HepG2 (cell line): ENCODE data around the gene COPA. TPM values are rescaled to one million over a fixed set of nuclear protein-coding genes. Genes with fewer than 3 reads are reported as not detected.

Source experiments
- ATAC-seq: fragments of 200-7000 bp; cut with Tn5 transposase; 3 replicates; pipeline ENCODE4 v1.9.1; 2020; ENCODE audit warnings: mild to moderate bottlenecking, moderate library complexity
- BruUV-seq: library from RNA; stranded (reverse); fragments of 400-500 nt; replicated peaks from 2 replicates; lab custom pipeline; 2021; lab: Mats Ljungman, UMichigan
- CTCF ChIA-PET: fragments of 300-600 bp; formaldehyde crosslinking; extraction: SDS; loops from one replicate; lab custom pipeline; 2021; ENCODE audit warnings: low total read pairs, inconsistent platforms, low intra/inter-chr PET ratio; lab: Yijun Ruan, JAX
- POLR2A ChIA-PET: fragments of 350-600 bp; sonication (Branson Sonifier 250); formaldehyde crosslinking; loops from one replicate; lab custom pipeline; 2020; ENCODE audit warnings: antibody characterized with exemption, inconsistent platforms; lab: Yijun Ruan, JAX
- DNase-seq: peaks from one replicate; pipeline ENCODE4 v3.0.0-alpha.2; 2015; ENCODE audit warnings: low spot score
- FAIRE-seq: peaks from 3 replicates; lab custom pipeline; 2011; peaks lifted over from hg19 to GRCh38; lab: Jason Lieb, UNC
- H2AFZ ChIP-seq: one replicate; pipeline ENCODE4 v1.6.1; 2011; ENCODE audit warnings: low read length, inconsistent platforms
- H3K27ac ChIP-seq: fragments of 300-600 bp; 3 replicates; pipeline ENCODE4 v1.8.0; 2011; ENCODE audit warnings: mixed run types, mild to moderate bottlenecking, mixed read lengths, low read length, inconsistent platforms; ENCODE audit not compliant: insufficient read depth; ENCODE audit errors: extremely low read length
- H3K27me3 ChIP-seq, 2 experiments: fragments of 200-600 bp in 1 of 2; 2 replicates in 1 of 2; 3 replicates in 1 of 2; pipeline versions ENCODE4 v1.6.0 to v1.8.0; 2011; ENCODE audit warnings: low read length in 2 of 2, mild to moderate bottlenecking in 2 of 2, moderate library complexity in 2 of 2, inconsistent platforms in 1 of 2; ENCODE audit not compliant: insufficient read depth in 2 of 2, control insufficient read depth in 1 of 2
- H3K36me3 ChIP-seq, 2 experiments: fragments of 200-600 bp in 1 of 2; replicated peaks in 1 of 2; 2 replicates in 1 of 2; 3 replicates in 1 of 2; pipeline versions ENCODE4 v1.5.1 to v1.8.0; 2011; ENCODE audit warnings: low read length in 2 of 2, inconsistent platforms in 1 of 2; ENCODE audit not compliant: insufficient read depth in 2 of 2, control insufficient read depth in 1 of 2
- H3K4me1 ChIP-seq: 2 replicates; pipeline ENCODE4 v1.5.1; 2012; ENCODE audit warnings: low read length, inconsistent platforms; ENCODE audit not compliant: insufficient read depth
- H3K4me2 ChIP-seq: 2 replicates; pipeline ENCODE4 v1.6.0; 2011; ENCODE audit warnings: low read depth, low read length, inconsistent platforms
- H3K4me3 ChIP-seq, 3 experiments: fragments of 200-600 bp in 1 of 3; sonication (generic), shearing (Covaris generic) in 1 of 3; replicated peaks in 1 of 3; 2 replicates each; pipeline ENCODE4 v1.5.1; 2011 to 2016; ENCODE audit warnings: low read length in 3 of 3, inconsistent platforms in 2 of 3, low read depth in 2 of 3, mild to moderate bottlenecking in 2 of 3, control low read depth in 1 of 3, mixed read lengths in 1 of 3; ENCODE audit not compliant: insufficient read depth in 1 of 3
- H3K79me2 ChIP-seq: one replicate; pipeline ENCODE4 v1.6.1; 2011; ENCODE audit warnings: low read length, inconsistent platforms; ENCODE audit not compliant: insufficient read depth
- H3K9ac ChIP-seq: 2 replicates; pipeline ENCODE4 v1.6.0; 2011; ENCODE audit warnings: mild to moderate bottlenecking, low read depth, low read length, inconsistent platforms; ENCODE audit not compliant: insufficient read depth
- H3K9me3 ChIP-seq: 2 replicates; pipeline ENCODE4 v1.5.1; 2012; ENCODE audit warnings: mild to moderate bottlenecking, low read length
- H4K20me1 ChIP-seq: 2 replicates; pipeline ENCODE4 v1.6.0; 2011; ENCODE audit warnings: inconsistent platforms, mild to moderate bottlenecking, low read length, moderate library complexity; ENCODE audit not compliant: insufficient read depth
- CREB3 ChIP-seq: sonication (generic); formaldehyde crosslinking; IDR thresholded peaks from 2 replicates; pipeline ENCODE4 v1.5.0; 2020; ENCODE audit warnings: missing genetic modification reagents
- ISX ChIP-seq: sonication (generic); formaldehyde crosslinking; conservative IDR thresholded peaks from 2 replicates; pipeline ENCODE4 v1.5.0; 2020; ENCODE audit warnings: missing genetic modification reagents
- JUND ChIP-seq: sonication (generic); formaldehyde crosslinking; IDR thresholded peaks from 2 replicates; pipeline ENCODE4 v1.8.0; 2022; ENCODE audit warnings: mild to moderate bottlenecking, missing genetic modification reagents
- KAT7 ChIP-seq: IDR thresholded peaks from 2 replicates; pipeline ENCODE4 v1.6.1; 2018; ENCODE audit warnings: borderline replicate concordance, missing compliant biosample characterization
- MAFF ChIP-seq: IDR thresholded peaks from 2 replicates; pipeline ENCODE4 v1.6.1; 2011; ENCODE audit warnings: low read depth, low read length, improper control_type of control experiment
- SMARCC2 ChIP-seq: fragments of 450-650 bp; IDR thresholded peaks from 2 replicates; pipeline ENCODE4 v1.6.1; 2017; ENCODE audit warnings: antibody characterized with exemption, mild to moderate bottlenecking
- SUZ12 ChIP-seq: fragments of 150-350 bp; IDR thresholded peaks from 2 replicates; pipeline ENCODE4 v1.6.1; 2014; ENCODE audit warnings: low read depth, low read length
- ZBTB3 ChIP-seq: sonication (generic); formaldehyde crosslinking; IDR thresholded peaks from 2 replicates; pipeline ENCODE4 v1.4.0; 2020; ENCODE audit warnings: low read depth, mild to moderate bottlenecking, moderate library complexity, missing genetic modification reagents, borderline replicate concordance
- ZFX ChIP-seq: sonication (generic); formaldehyde crosslinking; IDR thresholded peaks from 2 replicates; pipeline ENCODE4 v1.4.0; 2020; ENCODE audit warnings: mild to moderate bottlenecking, low read depth, missing genetic modification reagents, moderate library complexity
- ZFYVE20 ChIP-seq: sonication (generic); formaldehyde crosslinking; IDR thresholded peaks from 2 replicates; pipeline ENCODE4 v1.8.0; 2023; ENCODE audit warnings: low read depth, mild to moderate bottlenecking, moderate library complexity, missing genetic modification reagents, borderline replicate concordance
- ZNF263 ChIP-seq: sonication (generic); formaldehyde crosslinking; IDR thresholded peaks from 2 replicates; pipeline ENCODE4 v1.4.0; 2020; ENCODE audit warnings: missing genetic modification reagents
- ZNF383 ChIP-seq: sonication (generic); formaldehyde crosslinking; IDR thresholded peaks from 2 replicates; pipeline ENCODE4 v1.4.0; 2020; ENCODE audit warnings: missing genetic modification reagents, mild to moderate bottlenecking, borderline replicate concordance
- ZNF564 ChIP-seq: sonication (generic); formaldehyde crosslinking; IDR thresholded peaks from 2 replicates; pipeline ENCODE4 v1.8.1; 2023; ENCODE audit warnings: mild to moderate bottlenecking, missing genetic modification reagents
- ZNF660 ChIP-seq: sonication (generic); formaldehyde crosslinking; IDR thresholded peaks from 2 replicates; pipeline ENCODE4 v1.5.1; 2020; ENCODE audit warnings: mild to moderate bottlenecking, low read depth, missing genetic modification reagents, borderline replicate concordance
- ZNF672 ChIP-seq: sonication (generic); formaldehyde crosslinking; IDR thresholded peaks from 2 replicates; pipeline ENCODE4 v1.8.1; 2022; ENCODE audit warnings: missing genetic modification reagents
- WGBS: methylation state at CpG from one replicate; pipeline ENCODE4 v1.1.6; 2017; ENCODE audit warnings: low lambda C conversion rate; 5-methylcytosine and 5-hydroxymethylcytosine counted together
- in situ Hi-C: cut with HindIII; loops from 2 replicates; pipeline ENCODE4 v1.10.0; 2017; ENCODE audit warnings: low pct_unique_long_range_greater_than_20kb; ENCODE audit not compliant: extremely low pct_ligation_motif_present
- intact Hi-C: fragments of 100-400 bp; cut with micrococcal nuclease; formaldehyde crosslinking; loops from one replicate; pipeline ENCODE4 v1.10.0; 2022; ENCODE audit not compliant: unreplicated experiment
- polyA plus RNA-seq, 8 experiments: library from polyadenylated mRNA; depleted of rRNA in 3 of 8; stranded (reverse) in 7 of 8; unstranded in 1 of 8; fragments of >200 nt; fragmentation: Illumina TruSeq in 4 of 8; extraction: Trizol in 4 of 8; gene quantifications; 2 replicates each; pipeline versions ENCODE4 v1.2.1 to v1.2.3, GENCODE V29; 2011 to 2016; ENCODE audit warnings: low read depth in 4 of 8, missing spikeins in 1 of 8, mixed read lengths in 1 of 8; ENCODE audit not compliant: insufficient read depth in 1 of 8
- total RNA-seq, 5 experiments: library from RNA; depleted of rRNA; stranded (reverse); fragments of >200 nt; fragmentation: Illumina TruSeq; extraction: Trizol; gene quantifications; 2 replicates each; pipeline ENCODE4 v1.2.3, GENCODE V29; 2016; ENCODE audit warnings: low read depth in 1 of 5
- TF ChIP-seq, protein P1 (sequence below): IDR thresholded peaks from 2 replicates; pipeline ENCODE4 v1.6.1; 2016; ENCODE audit warnings: mild to moderate bottlenecking, missing biosample characterization, missing genetic modification reagents

The COPA gene
- total and polyA plus RNA-seq, 2 of the 13 experiments (the other 11 are each of a cell fraction or from before 2014, with no cell fraction given) = 160 to 197 TPM

DNA sequence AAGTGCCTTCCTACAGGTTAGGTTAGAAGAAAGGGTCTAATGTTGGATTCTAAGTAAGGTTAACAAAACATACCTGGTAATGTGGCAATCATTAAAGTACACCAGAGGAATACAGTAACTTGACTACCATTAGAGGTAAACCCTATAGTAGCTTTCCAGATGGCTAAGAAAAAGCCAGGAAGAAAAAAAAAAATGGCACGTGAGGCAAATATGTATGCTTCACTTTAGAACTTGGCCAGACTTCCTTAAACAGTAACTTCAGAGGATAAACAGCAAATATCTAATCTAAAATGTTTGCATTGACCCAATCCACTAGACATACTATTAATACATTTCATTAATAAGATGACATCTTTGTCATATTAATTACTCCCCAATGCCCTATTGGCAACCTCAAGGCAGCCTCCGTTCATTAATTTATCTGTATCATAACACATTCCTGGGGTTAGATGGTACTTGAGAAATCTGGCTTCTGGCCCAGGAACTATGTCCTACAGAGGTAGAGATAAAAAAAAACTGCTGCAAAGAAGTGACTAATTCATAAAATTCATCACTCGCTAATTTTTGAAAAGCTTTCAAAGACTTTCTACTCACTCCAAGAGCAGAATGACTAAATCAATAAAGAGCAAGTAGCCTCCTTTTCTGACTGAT is 86.5 kb downstream of the COPA start:
- no peaks in the 10 kb centered on the region; a peak in 3 of 5 replicates for H3K36me3 ChIP-seq
- no peak overlapping the region for H3K9ac ChIP-seq
- no TSS peak for BruUV-seq
- no peak overlapping the region for H2AFZ ChIP-seq
- H3K27me3 ChIP-seq = no peaks in the 10 kb centered on the region; a peak in 1 of 5 replicates
- intact Hi-C loops = no loop called here
- no peak for TF ChIP-seq ZNF263 (CRISPR knock-in tag)
- no peak for TF ChIP-seq ZBTB3 (CRISPR knock-in tag)
- TF ChIP-seq KAT7 = no peak
- no peak for TF ChIP-seq MAFF
- no peak for TF ChIP-seq ZFX
- TF ChIP-seq, protein P1, sequence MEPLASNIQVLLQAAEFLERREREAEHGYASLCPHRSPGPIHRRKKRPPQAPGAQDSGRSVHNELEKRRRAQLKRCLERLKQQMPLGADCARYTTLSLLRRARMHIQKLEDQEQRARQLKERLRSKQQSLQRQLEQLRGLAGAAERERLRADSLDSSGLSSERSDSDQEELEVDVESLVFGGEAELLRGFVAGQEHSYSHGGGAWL (CRISPR knock-in tag) = no peak
- TF ChIP-seq SUZ12 = no peak
- TF ChIP-seq ZNF564 (CRISPR knock-in tag) = no peak
- TF ChIP-seq SMARCC2 = no peak
- TF ChIP-seq CREB3 (CRISPR knock-in tag) = no peak
- TF ChIP-seq JUND (CRISPR knock-in tag) = no peak
- TF ChIP-seq ISX (CRISPR knock-in tag) = no peak
- TF ChIP-seq ZFYVE20 (CRISPR knock-in tag) = no peak
- TF ChIP-seq ZNF383 = no peak
- TF ChIP-seq ZNF672 (CRISPR knock-in tag) = no peak
- no peak for TF ChIP-seq ZNF660
- TF ChIP-seq, all 625 proteins: peak for 0
- FAIRE-seq (no peak), ATAC-seq (no peak), DNase-seq (no peak)
- Histone ChIP-seq H4K20me1 (0 out of 2 replicates have a peak, but pooled peaks cover 18% of the 10 kb centered on the region), H3K27ac (no peak overlapping the region), H3K79me2 (peaks cover 49% of the 10 kb centered on the region), H3K9me3 (no peaks in the 10 kb centered on the region), H3K4me1 (peaks cover 53% of the 10 kb centered on the region), H3K4me2 (no peak overlapping the region), H3K4me3 (no peak overlapping the region)
- WGBS = 98% methylated on average over 3 of the region's 3 CpGs
- in situ Hi-C loops = no loop called here
- POLR2A ChIA-PET = no interaction called here
- CTCF ChIA-PET = no interaction called here
